ENCODE data around the gene PRODH.
"Not testable (repeated sequence)": the region's sequence is repeated elsewhere in the genome, so short reads cannot be mapped to it uniquely, and the experiment has no call there.

Gene PRODH

GRCh38 chr22:18967391-18968010 lies 31.4 kb upstream of the PRODH start:
- DNase-seq (ENCODE audit: low read depth) = not testable (repeated sequence)

- no peak for DNase-seq (ENCODE audit: low read depth)
Observed at GRCh38 chr22:18966748-18967147, 30.7 kb upstream of the PRODH start.

GRCh38 chr22:18965526-18966421 lies 29.7 kb upstream of the PRODH start:
- DNase-seq (ENCODE audit: low read depth) = no peak

DNA sequence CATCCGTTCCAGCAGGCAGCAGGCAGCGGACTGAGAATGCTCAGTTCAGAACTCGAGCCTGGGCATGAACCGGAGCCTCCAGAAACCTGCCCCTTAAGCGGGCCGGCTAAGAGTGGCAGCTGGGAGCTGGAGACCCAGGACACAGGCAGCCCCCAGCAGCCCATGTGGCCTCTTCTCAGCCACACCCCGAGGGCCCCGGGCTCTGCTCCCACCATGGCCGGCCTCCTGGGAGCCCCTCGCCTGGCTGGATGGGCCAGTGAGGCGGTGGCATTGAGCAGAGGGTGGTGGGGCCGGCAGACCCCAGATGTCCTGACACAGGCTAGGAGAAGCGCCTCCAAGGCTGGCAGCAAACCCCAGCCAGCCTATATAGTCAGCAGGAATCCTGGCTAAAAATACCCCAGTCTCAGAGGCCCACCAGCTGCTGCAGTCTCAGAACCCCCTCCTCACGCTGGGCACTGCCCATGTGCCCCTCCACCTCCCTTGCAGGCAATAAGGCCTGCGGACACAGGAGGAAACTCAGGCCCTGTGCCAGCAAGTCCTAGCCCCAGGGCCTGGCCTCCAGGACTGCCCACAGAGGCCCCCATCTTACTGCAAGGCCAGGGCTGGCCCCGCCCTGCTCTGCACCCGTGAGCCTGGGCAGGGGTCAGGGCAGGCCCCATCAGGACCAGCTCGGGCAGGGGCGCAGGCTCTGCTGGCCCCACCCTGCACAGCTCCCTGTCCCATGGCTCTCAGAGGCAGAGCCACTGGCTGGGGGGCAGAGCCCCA lies 28.6 kb upstream of the PRODH start:
- not testable (repeated sequence) for DNase-seq (ENCODE audit: low read depth)

GRCh38 chr22:18964051-18964450 lies 28.0 kb upstream of the PRODH start:
- not testable (repeated sequence) for DNase-seq (ENCODE audit: low read depth)

DNA sequence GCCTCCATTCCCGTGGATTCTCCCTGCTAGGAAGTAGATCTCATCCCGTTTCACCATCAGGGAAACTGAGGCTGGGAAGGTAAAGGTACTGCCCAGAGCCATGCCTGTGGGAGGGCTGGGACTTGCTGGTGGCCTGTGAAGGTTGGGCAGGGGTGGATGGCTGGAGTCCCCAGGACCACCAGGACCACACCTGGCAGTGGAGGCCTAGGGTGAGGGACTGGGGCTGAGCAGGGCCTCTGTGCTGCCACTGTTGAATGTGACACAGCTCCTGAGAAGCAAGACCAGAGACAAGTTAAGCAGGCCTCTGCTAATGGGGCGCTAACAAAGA lies 26.2 kb upstream of the PRODH start:
- DNase-seq (ENCODE audit: low read depth) = no peak

DNA sequence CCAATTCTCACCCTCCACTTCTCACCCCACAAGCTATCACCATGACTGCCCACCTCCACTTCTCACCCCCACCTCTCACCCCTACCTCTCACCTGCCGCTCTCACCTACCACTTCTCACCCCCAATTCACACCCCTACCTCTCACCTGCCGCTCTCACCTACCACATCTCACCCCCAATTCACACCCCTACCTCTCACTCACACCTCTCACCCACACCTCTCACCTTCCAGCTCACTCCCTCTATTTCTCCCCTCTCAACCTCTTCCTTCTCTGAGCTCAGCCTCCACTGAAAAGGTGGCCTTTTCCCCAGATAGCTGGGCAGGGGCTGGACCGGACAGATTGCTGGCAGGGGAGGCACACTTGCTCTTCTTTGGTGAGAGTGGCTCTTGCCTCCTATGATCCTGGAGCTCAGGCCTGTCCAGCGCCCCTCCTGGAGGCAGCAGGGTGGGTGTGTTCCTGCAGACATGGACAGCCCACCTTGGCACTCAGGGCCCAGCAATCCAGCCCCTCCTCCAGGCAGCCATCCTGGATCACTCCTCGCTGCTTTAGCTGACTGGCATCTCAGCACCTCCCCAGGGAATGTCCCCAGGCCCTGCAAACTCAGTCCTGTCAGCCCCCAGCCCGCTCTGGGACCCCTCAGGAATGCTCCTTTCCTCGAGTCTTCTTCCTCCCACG lies 25.7 kb upstream of the PRODH start:
- DNase-seq (ENCODE audit: low read depth) = not testable (repeated sequence)

DNA sequence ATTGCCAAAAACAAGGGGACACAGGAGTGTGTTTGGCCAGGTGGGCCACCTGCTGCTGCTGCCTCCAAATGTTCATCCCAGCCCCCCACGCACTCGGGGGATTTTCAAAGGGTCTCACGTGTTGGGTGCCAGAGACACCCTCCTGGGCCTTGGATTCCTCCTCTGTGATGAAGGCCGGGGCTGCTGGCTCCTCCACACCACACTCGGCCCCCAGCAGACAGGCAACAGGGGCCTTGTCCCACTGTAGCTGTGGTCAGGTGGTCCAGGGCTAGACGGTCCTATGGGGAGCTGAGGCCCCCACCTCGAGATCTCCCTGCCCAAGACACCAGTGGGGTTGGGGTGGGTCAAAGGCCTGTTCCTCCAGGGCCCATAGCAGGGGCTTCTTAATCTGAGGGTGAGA lies 25.1 kb upstream of the PRODH start:
- not testable (repeated sequence) for DNase-seq (ENCODE audit: low read depth)

- DNase-seq (ENCODE audit: low read depth) = not testable (repeated sequence)
Observed at GRCh38 chr22:18960166-18960820, 24.2 kb upstream of the PRODH start.

GRCh38 chr22:18959741-18960140 lies 23.6 kb upstream of the PRODH start:
- DNase-seq (ENCODE audit: low read depth) = not testable (repeated sequence)

DNA sequence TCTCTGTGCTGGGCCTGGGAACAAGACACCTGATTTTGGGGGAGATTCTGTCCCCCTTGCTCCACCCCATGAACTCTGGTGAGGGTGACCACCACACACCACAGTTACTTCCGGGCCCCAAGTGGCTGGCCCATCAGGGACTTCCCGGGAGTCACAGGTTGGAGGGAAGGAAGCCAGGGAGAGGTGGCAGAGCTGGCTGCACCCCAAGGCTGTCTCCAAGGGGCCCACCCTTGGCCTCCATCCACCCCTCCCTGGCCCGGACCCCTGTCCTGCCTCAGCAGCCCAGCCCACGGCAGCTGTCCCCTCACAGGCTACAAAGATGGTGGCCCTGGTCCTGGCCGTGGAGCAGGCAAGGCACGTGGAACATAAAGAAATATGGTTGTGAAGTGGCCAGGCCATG lies 23.2 kb upstream of the PRODH start:
- not testable (repeated sequence) for DNase-seq (ENCODE audit: low read depth)

DNA sequence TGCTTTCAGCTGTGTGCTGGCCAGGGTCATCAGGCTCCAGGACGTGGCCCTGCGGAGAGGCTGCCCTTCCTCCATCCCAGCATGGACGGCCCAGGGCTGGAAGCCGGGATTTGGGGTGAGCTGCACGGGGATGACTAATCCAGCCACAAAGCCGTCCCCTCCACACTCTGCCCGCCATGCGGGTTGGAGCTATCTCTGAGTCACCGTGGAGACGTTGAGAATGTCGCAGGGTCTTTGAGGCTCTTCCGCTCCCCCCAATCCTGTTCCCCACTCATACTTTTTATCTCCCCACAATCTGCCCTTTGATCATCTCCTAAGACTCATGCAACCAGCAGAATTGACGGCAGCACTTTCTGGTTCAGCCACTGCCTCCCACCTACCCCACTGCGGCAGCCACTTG lies 22.6 kb upstream of the PRODH start:
- DNase-seq (ENCODE audit: low read depth) = not testable (repeated sequence)

GRCh38 chr22:18958321-18958705 lies 22.2 kb upstream of the PRODH start:
- not testable (repeated sequence) for DNase-seq (ENCODE audit: low read depth)

DNA sequence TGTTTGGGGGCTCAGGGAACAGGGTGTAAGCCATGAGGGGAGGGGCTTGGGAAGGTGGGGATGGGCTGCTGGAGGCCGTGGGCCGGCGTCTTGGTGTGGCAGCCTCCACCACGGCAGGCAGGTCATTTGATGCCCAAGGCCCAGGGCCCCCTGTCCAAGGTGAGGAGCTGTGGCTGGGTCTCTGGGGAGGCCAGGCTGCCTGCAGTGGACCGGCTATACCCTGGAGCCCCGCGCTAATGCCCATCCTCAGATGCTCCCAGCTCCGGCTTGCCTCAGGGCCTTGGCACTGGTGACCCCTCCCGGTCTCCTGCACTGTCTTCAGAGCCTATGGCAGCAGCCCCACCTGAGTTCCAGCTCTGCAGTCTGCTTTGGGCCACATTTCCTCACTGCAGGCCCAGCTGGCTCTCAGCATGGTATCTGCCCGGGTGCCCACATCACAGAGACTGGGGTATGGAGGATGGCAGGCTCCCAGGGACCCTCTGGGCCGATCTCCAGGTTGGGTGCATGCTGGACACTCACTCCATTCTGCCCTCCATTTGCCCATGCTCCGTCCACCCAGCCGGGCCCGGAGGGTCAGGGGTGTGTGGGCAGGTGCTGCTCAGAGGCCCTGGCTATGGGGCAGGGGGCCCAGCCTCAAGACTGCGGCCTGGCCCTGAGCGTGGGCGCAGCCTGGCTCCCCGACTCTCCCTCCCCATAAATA lies 21.7 kb upstream of the PRODH start:
- not testable (repeated sequence) for DNase-seq (ENCODE audit: low read depth)

- DNase-seq (ENCODE audit: low read depth) = not testable (repeated sequence)
Observed at GRCh38 chr22:18956956-18957355, 20.9 kb upstream of the PRODH start.

- not testable (repeated sequence) for DNase-seq (ENCODE audit: low read depth)
Observed at GRCh38 chr22:18956121-18956895, 20.2 kb upstream of the PRODH start.

DNA sequence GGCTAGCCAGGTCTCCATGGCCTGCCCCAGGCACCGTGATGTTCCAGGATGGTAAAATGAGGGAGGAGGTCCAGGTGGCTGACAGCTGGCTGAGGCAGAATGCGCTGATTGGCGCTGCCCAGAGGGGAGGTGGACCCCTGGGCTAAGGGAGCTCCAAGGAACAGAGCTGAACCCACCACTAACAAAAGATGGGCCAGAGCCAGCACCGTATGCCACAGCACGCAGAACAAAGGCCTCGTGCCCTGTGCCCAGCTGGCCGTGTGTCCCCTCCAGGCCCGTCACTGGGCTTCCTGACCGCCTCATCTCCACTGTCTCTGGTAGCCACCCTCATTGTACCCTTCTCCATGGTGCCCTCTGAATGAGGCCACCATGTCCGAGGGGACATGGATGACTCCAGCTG lies 19.6 kb upstream of the PRODH start:
- no peak for DNase-seq (ENCODE audit: low read depth)

DNA sequence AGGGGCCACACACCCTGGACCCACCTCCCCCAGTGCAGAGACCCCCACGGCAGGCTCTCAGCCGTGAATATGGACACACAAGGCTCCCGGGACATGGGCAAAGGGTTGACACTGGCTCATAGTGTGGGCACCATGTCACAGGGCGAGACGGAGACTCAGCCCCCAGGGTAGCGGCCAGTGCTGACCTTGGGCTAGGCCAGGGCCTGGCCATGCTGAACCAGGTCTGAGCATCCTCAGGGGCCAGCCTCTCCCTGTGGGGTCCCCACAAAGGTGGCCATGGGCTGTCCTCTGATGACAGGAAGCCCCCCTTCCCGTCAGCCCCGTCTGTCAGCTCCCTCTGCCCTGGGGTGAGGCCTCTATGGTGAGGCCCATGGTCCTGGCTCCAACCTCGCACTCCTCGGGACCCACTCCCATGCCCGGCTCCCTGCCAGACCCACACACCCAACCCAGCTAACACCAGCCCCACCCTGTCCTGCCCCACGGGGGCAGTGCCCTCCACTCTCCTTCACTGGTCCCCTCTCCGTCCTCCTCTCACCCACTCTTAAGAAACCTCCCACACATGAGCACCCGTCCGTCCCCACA lies 19.0 kb upstream of the PRODH start:
- no peak for DNase-seq (ENCODE audit: low read depth)

DNA sequence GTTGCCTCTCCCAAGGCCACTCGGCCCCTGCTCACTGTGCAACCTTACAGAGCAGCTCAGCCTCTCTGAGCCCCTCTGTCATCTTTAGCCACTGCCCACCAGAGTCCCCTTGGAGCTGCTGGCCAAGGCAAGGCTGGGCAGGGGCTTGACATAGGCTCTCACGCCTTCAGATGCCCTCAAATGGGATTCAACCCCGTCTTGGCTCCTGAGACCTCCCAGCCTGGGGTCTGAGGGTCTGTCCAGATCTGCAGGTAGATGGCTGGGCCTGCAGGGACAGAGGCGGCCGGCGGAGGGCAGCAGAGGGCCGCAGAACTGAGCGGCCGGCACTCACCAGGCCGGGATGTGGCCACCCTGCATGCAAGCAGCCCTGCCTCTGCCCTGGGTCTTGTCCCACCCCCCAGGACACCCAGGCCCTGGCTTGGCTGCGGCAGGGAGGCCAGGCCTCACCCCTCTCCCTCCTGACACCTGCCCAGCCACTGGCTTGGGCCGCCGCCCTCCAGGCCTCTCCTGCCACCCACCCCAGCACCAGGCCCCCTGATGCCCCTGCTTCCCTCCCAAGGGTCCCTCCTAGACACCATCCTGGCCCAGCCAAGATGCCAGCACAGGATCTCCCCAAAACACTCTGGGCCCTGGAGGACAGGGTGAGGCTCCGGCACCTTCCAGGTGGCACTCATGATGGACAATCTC lies 18.4 kb upstream of the PRODH start:
- DNase-seq (ENCODE audit: low read depth) = not testable (repeated sequence)
